ENCODE data around the gene SMCO4. TPM values are rescaled to one million over a fixed set of nuclear protein-coding genes. Genes with fewer than 3 reads are reported as not detected.
"Not testable (repeated sequence)": the region's sequence is repeated elsewhere in the genome, so short reads cannot be mapped to it uniquely, and the experiment has no call there.

SMCO4 gene
- total RNA-seq, 3 donors from 2014 or later = 37.5 to 75.4 (median 41.5) TPM

DNA sequence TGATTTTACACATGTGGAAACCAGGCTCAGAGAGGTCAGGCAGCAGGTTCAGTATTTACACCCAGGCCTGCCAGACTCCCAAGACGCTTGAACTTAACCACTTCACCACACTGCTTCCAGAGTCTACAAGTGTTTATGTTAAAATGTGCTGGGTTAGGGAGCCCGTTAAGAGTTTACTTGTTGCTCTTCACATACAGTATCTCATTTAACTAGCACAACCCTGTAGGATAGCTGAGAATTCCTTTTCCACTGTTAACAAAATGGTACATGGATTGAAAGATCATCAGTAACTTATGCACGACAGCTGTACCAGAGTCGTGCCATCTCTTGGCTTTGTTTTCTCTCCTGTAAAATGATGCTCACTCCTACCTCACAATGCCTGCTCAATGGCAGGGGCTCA is 2.9 kb downstream of the SMCO4 start:
- no peak for DNase-seq
- TF ChIP-seq CTCF (IDR thresholded peaks at IDR 0.05) = no peak
- no peaks in the 10 kb centered on the region for H3K36me3 ChIP-seq (ENCODE audit: low read depth)
- peaks cover 14% of the 10 kb centered on the region for H3K4me1 ChIP-seq (ENCODE audit: low read depth)
- ATAC-seq = no peak
- H3K4me3 ChIP-seq = no peak overlapping the region
- H3K9me3 ChIP-seq = no peaks in the 10 kb centered on the region
- intact Hi-C loops (cut with DNase I, micrococcal nuclease) = loop anchor here (10.0 kb wide), 2 partner anchors 114 to 306 kb away; no protein-coding TSS in a partner anchor

DNA sequence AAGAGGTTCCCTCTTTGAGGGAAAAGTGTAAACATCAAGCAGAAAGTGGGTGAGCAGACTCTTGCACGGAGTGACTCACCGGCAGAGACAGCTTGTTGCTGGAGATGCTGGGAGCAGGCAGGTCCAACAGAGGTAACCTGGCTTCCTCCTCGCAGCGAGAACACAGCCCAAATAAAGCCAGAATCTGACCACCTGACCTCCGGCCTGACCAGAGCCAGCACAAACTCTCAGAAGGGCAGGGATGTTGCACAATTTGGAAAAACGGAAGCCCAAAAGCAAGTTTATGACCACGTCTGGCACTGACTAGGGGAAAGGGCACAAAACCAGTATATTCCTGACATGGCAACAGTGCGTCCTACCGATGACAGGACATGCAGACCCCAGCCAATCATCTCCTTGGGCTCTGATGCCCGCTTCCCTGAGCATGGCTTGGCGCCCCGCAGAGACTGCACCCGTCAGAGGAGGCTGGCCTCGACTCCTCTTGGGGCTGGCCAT is 5.4 kb downstream of the SMCO4 start:
- Histone ChIP-seq H3K4me3 (no peak overlapping the region), H3K4me1 (ENCODE audit: low read depth) (peaks cover 10% of the 10 kb centered on the region), H3K9me3 (no peaks in the 10 kb centered on the region), H3K36me3 (ENCODE audit: low read depth) (no peaks in the 10 kb centered on the region)
- ATAC-seq (peak; percentile 39), DNase-seq (peak in 1 of 3 donors; percentile 47)
- TF ChIP-seq CTCF (IDR thresholded peaks at IDR 0.05) = no peak
- intact Hi-C loops (cut with DNase I, micrococcal nuclease) = no loop called here

- Histone ChIP-seq H3K4me1 (ENCODE audit: low read depth) (peaks cover 8% of the 10 kb centered on the region), H3K36me3 (ENCODE audit: low read depth) (no peaks in the 10 kb centered on the region), H3K4me3 (no peak overlapping the region), H3K9me3 (no peaks in the 10 kb centered on the region)
- no peak for TF ChIP-seq CTCF (IDR thresholded peaks at IDR 0.05)
- intact Hi-C loops (cut with DNase I, micrococcal nuclease) = no loop called here
- no peak for DNase-seq
- ATAC-seq = no peak
Observed at GRCh38 chr11:93537049-93537448, 6.1 kb downstream of the SMCO4 start.

DNA sequence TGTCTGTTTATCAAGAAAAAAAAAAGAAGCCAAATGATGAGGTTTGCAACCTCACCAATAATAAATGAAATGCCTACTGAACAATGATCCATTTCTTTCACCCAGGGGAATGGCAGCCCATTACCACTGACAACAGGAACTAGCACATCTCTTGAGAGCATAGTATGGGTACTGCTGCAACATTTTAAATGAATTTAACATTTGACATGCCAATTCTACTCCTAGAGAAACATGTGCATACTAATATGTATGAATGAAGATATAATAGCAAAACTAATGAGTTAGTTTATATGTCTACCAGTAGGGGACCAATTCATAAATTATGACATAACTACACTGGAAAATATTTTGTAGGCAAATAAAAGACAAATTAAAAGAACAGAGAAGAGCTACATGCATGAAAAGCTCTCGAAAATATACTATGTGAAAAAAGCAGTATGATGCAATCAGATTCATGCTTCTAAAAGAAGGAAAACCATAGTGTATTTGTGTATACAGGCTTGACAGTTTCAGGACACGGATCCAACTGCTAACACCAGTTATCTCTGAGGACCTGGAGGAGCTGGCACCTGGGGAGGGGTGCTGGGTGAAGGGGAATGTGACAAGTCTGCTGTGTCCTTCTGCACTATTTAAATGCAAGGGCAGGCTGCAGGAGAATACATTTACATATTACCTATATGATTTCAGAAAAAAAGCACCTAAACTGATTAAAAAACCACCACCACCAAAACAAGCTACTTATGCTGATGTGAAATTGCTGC is 6.9 kb downstream of the SMCO4 start:
- no peak for DNase-seq
- intact Hi-C loops (cut with DNase I, micrococcal nuclease) = no loop called here
- Histone ChIP-seq H3K36me3 (ENCODE audit: low read depth) (no peaks in the 10 kb centered on the region), H3K4me1 (ENCODE audit: low read depth) (peaks cover 6% of the 10 kb centered on the region), H3K4me3 (no peak overlapping the region), H3K9me3 (no peaks in the 10 kb centered on the region)
- ATAC-seq = no peak
- no peak for TF ChIP-seq CTCF (IDR thresholded peaks at IDR 0.05)

- H3K9me3 ChIP-seq; ATAC-seq; H3K36me3 ChIP-seq (ENCODE audit: low read depth); H3K4me1 ChIP-seq (ENCODE audit: low read depth); H3K4me3 ChIP-seq; DNase-seq; intact Hi-C loops (cut with DNase I, micrococcal nuclease): not testable (repeated sequence)
Observed at GRCh38 chr11:93535578-93535977, 7.6 kb downstream of the SMCO4 start.

DNA sequence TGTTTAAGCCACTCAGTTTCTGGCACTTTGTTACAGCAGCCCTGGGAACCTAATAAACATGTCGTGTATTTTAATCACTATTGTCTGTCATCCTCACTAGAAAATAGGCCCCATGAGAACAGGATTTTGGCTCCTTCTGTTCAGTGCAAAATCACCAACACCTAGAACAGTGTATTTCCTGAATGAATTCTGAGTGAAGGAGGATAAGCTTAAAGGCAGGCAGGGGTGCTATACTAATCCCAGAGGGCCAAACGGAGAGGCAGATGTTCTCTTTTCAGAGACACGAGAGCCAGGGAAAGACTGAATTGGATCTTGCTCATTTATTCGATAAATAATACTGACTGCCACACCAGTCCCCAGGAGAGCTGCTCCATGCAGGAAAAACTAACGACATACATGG is 10.4 kb downstream of the SMCO4 start:
- H3K4me3 ChIP-seq = no peak overlapping the region
- H3K36me3 ChIP-seq (ENCODE audit: low read depth) = no peaks in the 10 kb centered on the region
- ATAC-seq (no peak), DNase-seq (no peak)
- no peaks in the 10 kb centered on the region for H3K9me3 ChIP-seq
- no peak for TF ChIP-seq CTCF (IDR thresholded peaks at IDR 0.05)
- peaks cover 22% of the 10 kb centered on the region for H3K4me1 ChIP-seq (ENCODE audit: low read depth)
- intact Hi-C loops (cut with DNase I, micrococcal nuclease) = no loop called here
